PC-9 (cell line): Measurements from ENCODE around the gene MPP3.

ENCODE experiments used
- CTCF ChIP-seq: fragments of 200-600 bp; sonication (generic); conservative IDR thresholded peaks from 2 replicates; pipeline ENCODE4 v1.6.1; 2017; ENCODE audit warnings: mixed run types, antibody characterized with exemption, mild to moderate bottlenecking, moderate library complexity
- EZH2 ChIP-seq: fragments of 200-600 bp; sonication (generic); IDR thresholded peaks from 2 replicates; pipeline ENCODE4 v1.8.0; 2017; ENCODE audit warnings: antibody characterized with exemption, low read depth

- TF ChIP-seq CTCF (no peak), EZH2 (no peak)
Measured at GRCh38 chr17:43787728-43788127, 45.2 kb downstream of the MPP3 start.
